ENCODE data around the gene TRPM5.

DNA sequence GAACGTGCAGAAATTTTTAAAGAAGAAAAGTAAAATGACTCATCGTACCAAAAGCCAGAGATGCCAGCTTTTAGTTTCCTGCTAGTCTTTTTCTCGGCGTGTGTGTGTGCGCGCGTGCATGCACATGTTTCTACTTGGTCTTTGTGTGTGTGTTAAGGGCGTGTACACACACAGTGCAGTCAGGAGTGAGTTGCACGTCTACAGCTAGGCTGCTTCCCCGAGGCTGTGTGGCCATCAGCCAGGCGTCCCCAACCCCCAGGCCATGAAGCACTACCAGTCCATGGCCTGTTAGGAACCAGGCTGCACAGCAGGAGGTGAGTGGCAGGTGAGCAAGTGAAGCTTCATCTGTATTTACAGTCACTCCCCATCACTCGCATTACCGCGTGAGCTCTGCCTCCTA is 36.9 kb upstream of the TRPM5 start:
- TF ChIP-seq, protein P1, sequence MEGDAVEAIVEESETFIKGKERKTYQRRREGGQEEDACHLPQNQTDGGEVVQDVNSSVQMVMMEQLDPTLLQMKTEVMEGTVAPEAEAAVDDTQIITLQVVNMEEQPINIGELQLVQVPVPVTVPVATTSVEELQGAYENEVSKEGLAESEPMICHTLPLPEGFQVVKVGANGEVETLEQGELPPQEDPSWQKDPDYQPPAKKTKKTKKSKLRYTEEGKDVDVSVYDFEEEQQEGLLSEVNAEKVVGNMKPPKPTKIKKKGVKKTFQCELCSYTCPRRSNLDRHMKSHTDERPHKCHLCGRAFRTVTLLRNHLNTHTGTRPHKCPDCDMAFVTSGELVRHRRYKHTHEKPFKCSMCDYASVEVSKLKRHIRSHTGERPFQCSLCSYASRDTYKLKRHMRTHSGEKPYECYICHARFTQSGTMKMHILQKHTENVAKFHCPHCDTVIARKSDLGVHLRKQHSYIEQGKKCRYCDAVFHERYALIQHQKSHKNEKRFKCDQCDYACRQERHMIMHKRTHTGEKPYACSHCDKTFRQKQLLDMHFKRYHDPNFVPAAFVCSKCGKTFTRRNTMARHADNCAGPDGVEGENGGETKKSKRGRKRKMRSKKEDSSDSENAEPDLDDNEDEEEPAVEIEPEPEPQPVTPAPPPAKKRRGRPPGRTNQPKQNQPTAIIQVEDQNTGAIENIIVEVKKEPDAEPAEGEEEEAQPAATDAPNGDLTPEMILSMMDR (IDR thresholded peaks at IDR 0.05; ENCODE audit: insufficient read depth, low read length), result no peak
- TF ChIP-seq SPI1 (IDR thresholded peaks at IDR 0.05; ENCODE audit: borderline replicate concordance, low read depth) (no peak), POLR2AphosphoS5 (IDR thresholded peaks at IDR 0.05; ENCODE audit: low read depth) (no peak)

Measured in HL-60 (cell line).